GM12878 (cell line): ENCODE data around the gene ADGRD1. TPM values are rescaled to one million over a fixed set of nuclear protein-coding genes. Genes with fewer than 3 reads are reported as not detected.

Experiments used
- ATAC-seq: fragments of 200-7000 bp; cut with Tn5 transposase; 3 replicates; pipeline ENCODE4 v1.9.1; 2020; ENCODE audit warnings: mild to moderate bottlenecking, moderate library complexity
- BruUV-seq: library from RNA; stranded (reverse); fragments of 400-500 nt; replicated peaks from 2 replicates; lab custom pipeline; 2021; lab: Mats Ljungman, UMichigan
- CTCF ChIA-PET: fragments of 300-600 bp; sonication (Branson Sonifier 250); formaldehyde crosslinking; extraction: SDS; loops from one replicate; lab custom pipeline; 2021; ENCODE audit warnings: inconsistent platforms; lab: Yijun Ruan, JAX
- POLR2A ChIA-PET: fragments of 350-600 bp; formaldehyde crosslinking; extraction: SDS; loops from one replicate; lab custom pipeline; 2021; ENCODE audit warnings: inconsistent platforms; lab: Charles Lee
- RAD21 ChIA-PET: fragments of 300-600 bp; sonication (Branson Sonifier 250); formaldehyde crosslinking; loops from one replicate; lab custom pipeline; 2023; ENCODE audit warnings: antibody characterized with exemption; ENCODE audit not compliant: unreplicated experiment; lab: Charles Lee
- SMC1A ChIA-PET: fragments of 300-600 bp; sonication (Branson Sonifier 250); formaldehyde crosslinking; loops from one replicate; lab custom pipeline; 2023; ENCODE audit not compliant: unreplicated experiment, uncharacterized antibody; lab: Charles Lee
- DNase-seq: peaks from one replicate; pipeline ENCODE4 v3.0.0-alpha.2; 2011; ENCODE audit warnings: low read depth, low spot score
- FAIRE-seq: peaks from 3 replicates; lab custom pipeline; 2011; peaks lifted over from hg19 to GRCh38; lab: Jason Lieb, UNC
- H2AFZ ChIP-seq: 2 replicates; pipeline ENCODE4 v1.6.0; 2011; ENCODE audit warnings: low read depth, low read length, control low read depth; ENCODE audit not compliant: control insufficient read depth
- H3K27ac ChIP-seq: 2 replicates; pipeline ENCODE4 v1.5.1; 2011; ENCODE audit warnings: control low read depth; ENCODE audit not compliant: control insufficient read depth, insufficient read depth
- H3K27me3 ChIP-seq, 2 experiments: replicated peaks in 1 of 2; 2 replicates each; pipeline versions ENCODE4 v1.6.0 to v1.6.1; 2011; ENCODE audit warnings: low read length in 1 of 2; ENCODE audit not compliant: control insufficient read depth in 2 of 2, insufficient read depth in 2 of 2
- H3K36me3 ChIP-seq, 2 experiments: 2 replicates each; pipeline ENCODE4 v1.5.1; 2011; ENCODE audit warnings: low read length in 1 of 2; ENCODE audit not compliant: control insufficient read depth in 2 of 2, insufficient read depth in 2 of 2
- H3K4me1 ChIP-seq: 2 replicates; pipeline ENCODE4 v1.6.1; 2011; ENCODE audit warnings: mild to moderate bottlenecking, low read length, moderate library complexity, mixed read lengths; ENCODE audit not compliant: control insufficient read depth, insufficient read depth
- H3K4me2 ChIP-seq: 2 replicates; pipeline ENCODE4 v1.6.0; 2011; ENCODE audit warnings: control low read depth; ENCODE audit not compliant: control insufficient read depth, insufficient read depth
- H3K4me3 ChIP-seq: fragments of 200-600 bp; sonication (generic); 2 replicates; pipeline ENCODE4 v1.5.1; 2016
- H3K79me2 ChIP-seq: 2 replicates; pipeline ENCODE4 v1.6.0; 2011; ENCODE audit warnings: low read length; ENCODE audit not compliant: control insufficient read depth, insufficient read depth
- H3K9ac ChIP-seq: 2 replicates; pipeline ENCODE4 v1.8.0; 2011; ENCODE audit warnings: low read length, control low read depth, mixed read lengths; ENCODE audit not compliant: control insufficient read depth, insufficient read depth
- H3K9me3 ChIP-seq: replicated peaks from 3 replicates; pipeline ENCODE4 v1.5.1; 2011; ENCODE audit warnings: mild to moderate bottlenecking, low read length; ENCODE audit not compliant: control insufficient read depth, insufficient read depth
- H4K20me1 ChIP-seq: 2 replicates; pipeline ENCODE4 v1.6.0; 2011; ENCODE audit not compliant: control insufficient read depth, insufficient read depth
- GABPA ChIP-seq: IDR thresholded peaks from 2 replicates; pipeline ENCODE4 v1.6.1; 2014; ENCODE audit warnings: antibody characterized with exemption, low read depth, mild to moderate bottlenecking, inconsistent platforms
- KAT2A ChIP-seq: conservative IDR thresholded peaks from 2 replicates; pipeline ENCODE4 v1.6.1; 2011; ENCODE audit warnings: low read depth, low read length; ENCODE audit not compliant: control insufficient read depth
- KLF5 ChIP-seq: fragments of 450-650 bp; IDR thresholded peaks from 2 replicates; pipeline ENCODE4 v1.6.1; 2014; ENCODE audit warnings: mild to moderate bottlenecking; ENCODE audit not compliant: partially characterized antibody
- LARP7 ChIP-seq: fragments of 450-650 bp; IDR thresholded peaks from 2 replicates; pipeline ENCODE4 v1.6.1; 2017; ENCODE audit warnings: mild to moderate bottlenecking
- MTA2 ChIP-seq: fragments of 450-650 bp; IDR thresholded peaks from 2 replicates; pipeline ENCODE4 v1.6.1; 2016; ENCODE audit warnings: low read depth, mild to moderate bottlenecking, moderate library complexity
- MYC ChIP-seq: IDR thresholded peaks from 2 replicates; pipeline ENCODE4 v1.6.1; 2011; ENCODE audit warnings: mild to moderate bottlenecking, low read length, moderate library complexity, inconsistent platforms; ENCODE audit not compliant: insufficient read depth, insufficient replicate concordance, insufficient read length, severe bottlenecking
- PML ChIP-seq: IDR thresholded peaks from 2 replicates; pipeline ENCODE4 v1.6.1; 2012; ENCODE audit warnings: low read length, inconsistent platforms
- POLR2AphosphoS5 ChIP-seq: IDR thresholded peaks from 2 replicates; pipeline ENCODE4 v1.6.1; 2011; ENCODE audit warnings: mild to moderate bottlenecking, low read length, inconsistent platforms
- RAD51 ChIP-seq: fragments of 450-650 bp; IDR thresholded peaks from 2 replicates; pipeline ENCODE4 v1.6.1; 2016; ENCODE audit warnings: moderate library complexity, mild to moderate bottlenecking, inconsistent platforms
- SIN3A ChIP-seq: IDR thresholded peaks from 2 replicates; pipeline ENCODE4 v1.6.1; 2012; ENCODE audit warnings: low read depth, low read length, improper control_type of control experiment
- SMAD1 ChIP-seq: fragments of 450-650 bp; IDR thresholded peaks from 2 replicates; pipeline ENCODE4 v1.6.1; 2018; ENCODE audit warnings: mild to moderate bottlenecking, low read depth; ENCODE audit not compliant: partially characterized antibody
- ZBTB4 ChIP-seq: fragments of 450-650 bp; formaldehyde crosslinking; IDR thresholded peaks from 2 replicates; pipeline ENCODE4 v1.4.0; 2022; ENCODE audit warnings: mild to moderate bottlenecking, moderate library complexity
- ZNF24 ChIP-seq: fragments of 450-650 bp; IDR thresholded peaks from 2 replicates; pipeline ENCODE4 v1.6.1; 2017; ENCODE audit warnings: antibody characterized with exemption, mild to moderate bottlenecking
- WGBS: methylation state at CpG from one replicate; pipeline ENCODE4 v1.1.6; 2016; ENCODE audit warnings: low lambda C conversion rate; ENCODE audit not compliant: insufficient replicate concordance, insufficient coverage; ENCODE audit errors: missing lambda C conversion rate; 5-methylcytosine and 5-hydroxymethylcytosine counted together
- in situ Hi-C: fragments of 300-500 bp; cut with MboI; formaldehyde crosslinking; loops from 9 replicates; pipeline ENCODE4 v1.14.3; 2018; ENCODE audit warnings: mixed read lengths
- intact Hi-C: fragments of 100-400 bp; cut with micrococcal nuclease; formaldehyde crosslinking; loops from one replicate; pipeline ENCODE4 v1.14.2; 2022; ENCODE audit not compliant: unreplicated experiment
- polyA plus RNA-seq, 11 experiments: library from polyadenylated mRNA; depleted of rRNA in 4 of 11; unstranded in 6 of 11; stranded (reverse) in 5 of 11; fragments of >200 nt; fragmentation: Nextera tagmentation in 4 of 11; fragmentation: Illumina TruSeq in 1 of 11; extraction: Ambion mirVana in 4 of 11; extraction: Trizol in 1 of 11; gene quantifications; 1 replicate in 1 of 11; 2 replicates in 10 of 11; pipeline versions ENCODE4 v1.2.1 to v1.2.3, GENCODE V29; 2011 to 2016; ENCODE audit warnings: inconsistent platforms in 2 of 11, missing spikeins in 2 of 11, low read depth in 1 of 11
- total RNA-seq, 4 experiments: library from RNA; depleted of rRNA in 3 of 4; stranded (reverse); fragments of >200 nt in 3 of 4; fragmentation: Illumina TruSeq in 1 of 4; extraction: Trizol in 1 of 4; gene quantifications; 2 replicates each; pipeline versions ENCODE4 v1.2.1 to v1.2.3, GENCODE V29; 2013 to 2021

The ADGRD1 gene
- total and polyA plus RNA-seq, 10 of the 15 experiments (the other 5 are each of a cell fraction or from before 2014, with no cell fraction given): 0.15 to 12.7 (median 1.2) TPM

- no TSS peak for BruUV-seq
- Histone ChIP-seq H2AFZ (no peak overlapping the region), H3K27ac (no peak overlapping the region), H3K79me2 (no peaks in the 10 kb centered on the region), H3K4me3 (no peak overlapping the region), H3K4me1 (no peaks in the 10 kb centered on the region), H3K27me3 (no peaks in the 10 kb centered on the region), H3K36me3 (no peaks in the 10 kb centered on the region), H3K9ac (no peak overlapping the region), H4K20me1 (no peaks in the 10 kb centered on the region), H3K4me2 (no peak overlapping the region), H3K9me3 (no peaks in the 10 kb centered on the region)
- TF ChIP-seq SIN3A: no peak
- TF ChIP-seq POLR2AphosphoS5: no peak
- TF ChIP-seq RAD51: no peak
- in situ Hi-C loops: no loop called here
- FAIRE-seq: no peak
- CTCF ChIA-PET: no interaction called here
- no peak; the same call in 2 of the 3 replicates for ATAC-seq
- POLR2A ChIA-PET: no interaction called here
- intact Hi-C loops: no loop called here
- WGBS: 74% methylated on average over 16 of the region's 16 CpGs
- RAD21 ChIA-PET: no interaction called here
- no peak for DNase-seq
- SMC1A ChIA-PET: interaction anchor here (1.2 kb wide), 1 partner anchor 72 kb away, joined by 3 read pairs; no protein-coding TSS in a partner anchor
Observed at GRCh38 chr12:131018808-131019397, 65.2 kb downstream of the ADGRD1 start.

GRCh38 chr12:131020326-131021153, 66.8 kb downstream of the ADGRD1 start:
- CTCF ChIA-PET: interaction anchor here (0.6 kb wide), 2 partner anchors 31 to 87 kb away, joined by 3 read pairs; no protein-coding TSS in a partner anchor
- in situ Hi-C loops: no loop called here
- TF ChIP-seq PML (no peak), KAT2A (no peak), POLR2AphosphoS5 (no peak), LARP7 (no peak), KLF5 (no peak), SMAD1 (no peak), ZNF24 (no peak), GABPA (no peak), MYC (no peak), ZBTB4 (CRISPR knock-in tag) (no peak), MTA2 (no peak)

More at GRCh38 chr12:131020326-131021153, 66.8 kb downstream of the ADGRD1 start:
- H3K4me1 ChIP-seq: no peaks in the 10 kb centered on the region
- no peak overlapping the region for H3K27ac ChIP-seq
- DNase-seq: no peak
- FAIRE-seq: no peak
- no peak overlapping the region for H3K4me3 ChIP-seq
- H3K4me2 ChIP-seq: no peak overlapping the region
- no peaks in the 10 kb centered on the region for H3K36me3 ChIP-seq
- H2AFZ ChIP-seq: no peak overlapping the region
- H3K9me3 ChIP-seq: no peaks in the 10 kb centered on the region
- ChIA-PET SMC1A (interaction anchor here (1.2 kb wide), 1 partner anchor 73 kb away, joined by 3 read pairs; no protein-coding TSS in a partner anchor), RAD21 (interaction anchor here (1.2 kb wide), 1 partner anchor 84 kb away, joined by 3 read pairs; no protein-coding TSS in a partner anchor), POLR2A (no interaction called here)
- H3K27me3 ChIP-seq: no peaks in the 10 kb centered on the region; a peak in 1 of 4 replicates
- 74% methylated on average over 13 of the region's 13 CpGs for WGBS
- no peaks in the 10 kb centered on the region for H3K79me2 ChIP-seq
- no peak for ATAC-seq
- no peaks in the 10 kb centered on the region for H4K20me1 ChIP-seq
- no TSS peak for BruUV-seq
- intact Hi-C loops: no loop called here
- no peak overlapping the region for H3K9ac ChIP-seq
